Left colon (tissue), 2 donors: Measurements from ENCODE around the gene SVIL. TPM values are rescaled to one million over a fixed set of nuclear protein-coding genes. Genes with fewer than 3 reads are reported as not detected.
A peak's percentile ranks its signal among the peaks of the same experiment; 100 is the strongest.
"Not testable (repeated sequence)": the region's sequence is repeated elsewhere in the genome, so short reads cannot be mapped to it uniquely, and the experiment has no call there.

ENCODE experiments used
- ATAC-seq: fragments of 200-7000 bp; cut with Tn5 transposase; one replicate; pipeline ENCODE4 v1.9.1; 2020; ENCODE audit warnings: mild to moderate bottlenecking, moderate library complexity
- DNase-seq, 2 donors: peaks; one replicate each; pipeline ENCODE4 v3.0.0-alpha.2; 2020
- intact Hi-C, 2 donors: fragments of 100-400 bp; cut with DNase I in 1 of 2; cut with micrococcal nuclease in 1 of 2; formaldehyde crosslinking; loops; one replicate each; pipeline versions ENCODE4 v1.11.2 to v1.14.0; 2022; cut with DNase I, micrococcal nuclease
- total RNA-seq, 2 donors: library from RNA; stranded (reverse); fragmentation: NEBNext Ultra II Directional; extraction: Animal tissue kit (Norgen Biotek cat#: 25700); gene quantifications; one replicate each; pipeline ENCODE4 v1.2.1, GENCODE V29; 2021
- donor health status: DM: no; HTN: no; CAD: no.
- donor health status: DM: yes; HTN: yes; CAD: no.

SVIL gene
- total RNA-seq, 2 donors from 2014 or later, result 66.6 to 154 TPM

GRCh38 chr10:29610876-29611647 lies 23.7 kb downstream of the SVIL start:
- ATAC-seq (no peak), DNase-seq (no peak)

GRCh38 chr10:29610331-29610730 lies 24.4 kb downstream of the SVIL start:
- ATAC-seq, DNase-seq, intact Hi-C loops: not testable (repeated sequence)

More at GRCh38 chr10:29610876-29611647, 23.7 kb downstream of the SVIL start:
- intact Hi-C loops, result no loop called here

DNA sequence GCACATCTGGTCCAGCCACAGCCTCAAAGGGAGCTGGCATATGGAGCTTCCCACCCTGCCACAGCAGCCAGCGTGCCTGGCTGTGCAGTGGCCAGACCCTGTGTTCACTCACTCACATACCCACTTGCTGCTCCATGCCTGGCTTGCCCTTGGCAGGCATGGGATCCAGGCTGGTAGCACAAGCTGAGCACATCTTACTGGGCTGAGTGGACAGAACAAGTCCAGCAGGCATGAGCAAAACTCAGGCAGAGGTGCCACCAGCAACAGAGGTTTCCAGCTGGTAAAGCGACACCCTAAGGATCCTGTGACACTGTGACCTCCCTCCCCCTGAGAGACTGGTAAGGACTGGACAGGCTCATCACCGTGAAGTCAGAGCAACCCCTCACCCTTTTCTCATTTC lies 25.1 kb downstream of the SVIL start:
- ATAC-seq (no peak), DNase-seq (no peak)
- intact Hi-C loops, result no loop called here

DNA sequence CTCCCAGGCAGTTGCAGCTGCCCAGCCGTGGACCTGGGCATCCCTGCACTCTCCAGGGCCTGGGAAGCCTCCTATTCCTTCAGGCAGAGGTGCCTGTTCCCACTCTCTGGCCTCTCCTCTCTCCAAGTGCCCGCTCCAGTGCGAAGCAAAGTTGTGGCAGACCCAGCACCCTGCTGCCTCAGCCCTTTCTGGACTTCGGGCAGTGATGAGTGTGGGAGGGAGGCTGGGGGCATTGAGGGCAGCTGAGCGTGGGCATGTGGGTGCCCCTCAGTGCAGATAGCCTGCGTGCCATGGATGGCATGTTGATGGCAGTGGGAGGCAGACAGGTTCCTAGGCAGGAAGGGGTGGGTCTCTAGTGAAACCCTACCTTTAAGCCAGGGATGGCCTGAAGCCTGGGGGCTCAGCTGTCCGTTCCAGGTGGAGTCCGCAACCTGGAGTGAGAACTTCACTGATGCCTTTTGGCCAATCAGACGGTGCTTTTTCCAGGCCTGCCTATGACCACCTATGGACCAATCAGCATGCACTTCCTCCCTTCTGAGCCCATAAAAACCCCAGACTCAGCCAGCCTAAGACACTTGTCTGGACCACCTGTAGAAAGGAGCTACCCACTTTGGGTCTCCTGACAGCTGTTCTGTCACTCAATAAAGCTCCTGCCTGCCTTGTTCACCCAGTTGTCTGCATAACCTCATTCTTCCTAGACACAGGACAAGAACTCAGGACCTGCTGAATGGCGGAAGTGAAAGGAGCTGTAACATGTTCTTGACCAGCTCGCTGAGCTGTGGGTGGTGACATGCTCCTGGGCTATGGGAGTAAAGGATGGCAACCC lies 26.1 kb downstream of the SVIL start:
- DNase-seq, result no peak
- ATAC-seq, result no peak
- intact Hi-C loops, result no loop called here

- DNase-seq (no peak), ATAC-seq (peak; percentile 18)
- intact Hi-C loops, result no loop called here
These were observed 26.7 kb downstream of the SVIL start for GRCh38 chr10:29608062-29608461.

DNA sequence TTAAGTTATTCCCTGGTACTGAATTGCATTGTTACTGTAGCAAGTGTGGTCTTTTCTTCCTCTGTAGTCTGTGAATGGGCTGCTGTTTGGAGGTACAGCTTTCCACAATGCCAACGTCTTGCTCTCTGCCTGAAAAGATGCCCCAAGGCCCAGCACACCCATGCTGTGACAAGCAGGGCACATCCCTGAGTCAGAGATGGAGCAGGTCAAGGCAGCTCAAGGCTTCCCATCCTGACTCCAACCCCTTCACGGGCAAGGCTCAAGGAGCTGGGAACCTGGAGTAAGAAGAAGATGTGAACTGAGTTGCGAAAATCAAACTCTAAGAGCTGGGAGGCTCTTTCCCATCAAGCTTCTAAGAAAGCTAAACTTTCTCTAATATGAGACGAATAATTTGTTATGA lies 27.2 kb downstream of the SVIL start:
- ATAC-seq (no peak), DNase-seq (no peak)
- intact Hi-C loops, result no loop called here

DNA sequence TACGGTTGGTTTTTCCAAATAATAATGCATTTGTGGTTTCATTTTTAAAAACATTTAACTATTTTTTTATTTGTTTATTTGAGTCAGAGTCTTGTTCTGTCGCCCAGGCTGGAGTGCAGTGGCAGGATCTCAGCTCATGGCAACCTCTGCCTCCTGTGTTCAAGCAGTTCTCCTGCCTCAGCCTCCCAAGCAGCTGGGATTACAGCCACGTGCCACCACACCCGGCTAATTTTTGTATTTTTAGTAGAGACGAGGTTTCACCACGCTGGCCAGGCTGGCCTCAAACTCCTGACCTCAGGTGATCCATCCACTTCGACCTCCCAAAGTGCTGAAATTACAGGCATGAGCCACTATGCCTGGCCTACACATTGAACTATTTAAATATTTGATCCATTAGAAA lies 28.1 kb downstream of the SVIL start:
- ATAC-seq, DNase-seq, intact Hi-C loops: not testable (repeated sequence)

- intact Hi-C loops, result no loop called here
- no peak for ATAC-seq
- DNase-seq, result no peak
These were observed 30.4 kb downstream of the SVIL start for GRCh38 chr10:29604291-29604825.

DNA sequence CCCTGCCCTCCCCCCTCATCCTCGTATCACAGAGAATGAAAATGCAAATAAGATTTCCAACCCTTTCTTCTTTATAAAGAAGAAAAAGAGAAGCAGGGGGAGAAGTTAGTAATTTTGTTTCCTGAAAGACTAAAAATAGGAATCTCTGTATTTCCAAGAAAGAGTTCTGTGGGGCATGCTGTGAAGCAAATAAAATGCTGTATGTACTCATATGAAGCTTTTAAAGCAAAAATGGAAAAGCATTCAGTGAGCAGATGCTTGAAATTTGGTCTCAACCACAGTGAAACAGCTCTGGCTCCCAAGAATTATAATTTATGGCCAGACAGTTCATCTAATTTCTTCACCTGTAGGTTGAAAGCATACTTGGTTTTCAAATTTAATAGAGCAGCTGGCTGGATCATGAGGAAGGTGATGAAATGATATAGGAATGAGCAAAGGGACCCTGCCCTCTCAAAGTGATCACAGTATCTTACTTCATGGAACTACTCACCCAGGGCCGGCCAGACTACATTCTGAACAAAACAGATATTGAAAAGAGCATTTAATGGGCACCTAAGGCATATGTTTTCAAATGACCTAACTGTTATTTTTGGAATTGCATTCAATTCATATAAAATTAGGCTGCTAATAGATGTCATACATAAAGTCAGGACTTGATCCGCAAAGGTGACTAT lies 31.4 kb downstream of the SVIL start:
- DNase-seq (no peak), ATAC-seq (no peak)
- intact Hi-C loops, result no loop called here

- ATAC-seq, result no peak
- intact Hi-C loops, result no loop called here
- DNase-seq, result no peak
These were observed 34.0 kb downstream of the SVIL start for GRCh38 chr10:29600821-29601220.

DNA sequence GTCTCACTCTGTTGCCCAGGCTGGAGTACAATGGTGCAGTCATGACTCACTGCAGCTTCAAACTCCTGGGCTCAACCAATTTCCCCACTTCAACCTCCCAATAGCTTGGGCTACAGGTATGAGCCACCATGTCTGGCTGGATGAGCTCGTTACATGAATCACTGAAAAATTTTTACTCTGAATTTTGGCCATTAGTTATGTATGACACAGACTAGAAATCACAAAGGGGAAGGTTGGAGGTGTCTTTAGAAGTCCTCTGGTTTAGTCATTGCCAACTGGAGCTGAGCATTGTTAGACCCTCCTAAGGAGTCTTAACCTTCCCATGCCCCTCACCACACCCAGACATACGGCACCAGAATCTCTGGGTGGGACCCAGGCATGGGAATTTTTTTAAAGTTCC lies 34.7 kb downstream of the SVIL start:
- DNase-seq (no peak), ATAC-seq (no peak)
- intact Hi-C loops, result no loop called here

DNA sequence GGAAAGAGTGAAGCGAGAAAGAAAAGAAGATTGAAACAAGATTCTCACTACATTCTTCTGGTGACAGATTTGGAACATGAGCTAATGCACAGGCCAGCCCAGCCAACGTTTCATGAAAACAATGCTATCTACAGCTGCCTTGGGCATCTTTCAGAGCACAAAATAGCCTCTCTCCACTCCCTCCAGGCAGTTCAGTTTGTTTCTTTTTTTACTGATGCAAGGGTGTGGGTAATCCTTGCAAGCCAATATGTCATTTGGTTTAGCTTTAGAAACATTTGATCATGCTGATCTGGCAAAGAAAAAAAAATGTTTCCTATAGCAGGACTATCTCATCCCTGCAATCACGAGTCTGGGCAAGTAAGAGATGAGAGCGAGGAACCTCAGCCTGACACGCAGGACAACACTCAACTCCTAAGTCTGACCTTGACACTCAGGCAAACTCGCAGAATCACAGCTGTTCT lies 35.9 kb downstream of the SVIL start:
- intact Hi-C loops, result no loop called here
- DNase-seq (no peak), ATAC-seq (no peak)

GRCh38 chr10:29596826-29597225 lies 37.9 kb downstream of the SVIL start:
- no peak for ATAC-seq
- intact Hi-C loops, result no loop called here

GRCh38 chr10:29596356-29596755 lies 38.4 kb downstream of the SVIL start:
- ATAC-seq, result no peak
- DNase-seq, result no peak
- intact Hi-C loops, result no loop called here

More at GRCh38 chr10:29596826-29597225, 37.9 kb downstream of the SVIL start:
- DNase-seq, result no peak

- DNase-seq (no peak), ATAC-seq (no peak)
- intact Hi-C loops, result no loop called here
These were observed 39.0 kb downstream of the SVIL start for GRCh38 chr10:29595636-29596225.

- intact Hi-C loops, result no loop called here
- ATAC-seq (no peak), DNase-seq (no peak)
These were observed 39.6 kb downstream of the SVIL start for GRCh38 chr10:29595146-29595545.

- peak in 1 of 2 donors; percentile 57 for DNase-seq
- ATAC-seq, result peak; percentile 63
- intact Hi-C loops, result no loop called here
These were observed 43.2 kb downstream of the SVIL start for GRCh38 chr10:29591651-29591968.

- intact Hi-C loops, result no loop called here
These were observed 43.7 kb downstream of the SVIL start for GRCh38 chr10:29590915-29591650.

More at GRCh38 chr10:29590915-29591650, 43.7 kb downstream of the SVIL start:
- DNase-seq (no peak), ATAC-seq (peak; percentile 69)
